ENCODE results near the gene COMP. TPM values are rescaled to one million over a fixed set of nuclear protein-coding genes. Genes with fewer than 3 reads are reported as not detected.

The COMP gene
- total RNA-seq, 1 donor from 2014 or later = 1.7 TPM

DNA sequence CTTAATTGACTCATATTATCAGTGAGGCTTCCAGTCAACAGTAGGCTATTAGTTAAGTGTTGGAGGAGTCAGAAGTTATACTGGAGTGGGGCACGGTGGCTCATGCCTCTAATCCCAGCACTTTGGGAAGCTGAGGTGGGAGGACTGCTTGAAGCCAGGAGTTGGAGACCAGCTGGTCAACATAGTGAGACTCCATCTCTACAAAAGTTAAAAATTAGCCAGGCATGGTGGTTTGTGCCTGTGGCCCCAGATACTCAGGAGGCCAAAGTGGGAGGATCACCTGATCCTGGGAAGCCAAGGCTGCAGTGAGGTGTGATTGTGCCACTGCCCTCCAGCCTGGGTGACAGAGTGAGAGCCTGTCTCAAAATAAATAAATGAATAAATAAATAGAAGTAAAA, 53.2 kb downstream of the COMP start:
- Mint-ChIP-seq H3K4me3 (ENCODE audit: unreplicated experiment) (peak overlapping the region; percentile 60), H3K27me3 (ENCODE audit: low read depth, unreplicated experiment) (peaks cover 4% of the 10 kb centered on the region), H3K27ac (ENCODE audit: unreplicated experiment) (no peak overlapping the region), H3K36me3 (ENCODE audit: low read depth, unreplicated experiment) (peaks cover 5% of the 10 kb centered on the region), H3K9me3 (ENCODE audit: unreplicated experiment) (no peaks in the 10 kb centered on the region), H3K4me1 (ENCODE audit: low read depth, unreplicated experiment) (peaks cover 7% of the 10 kb centered on the region)
- Histone ChIP-seq H3K4me2 (ENCODE audit: low read length) (no peak overlapping the region), H3K9ac (ENCODE audit: low read length) (no peak overlapping the region), H3K27me3 (ENCODE audit: insufficient read depth, low read length) (no peaks in the 10 kb centered on the region), H3K4me3 (ENCODE audit: insufficient read depth, low read depth, low read length) (no peak overlapping the region), H3K79me2 (ENCODE audit: insufficient read depth, low read length) (no peaks in the 10 kb centered on the region), H3K27ac (ENCODE audit: low read depth, low read length) (no peak overlapping the region), H4K20me1 (ENCODE audit: insufficient read depth, low read length) (peaks cover 80% of the 10 kb centered on the region), H3K9me3 (ENCODE audit: insufficient read depth, low read depth, low read length) (no peaks in the 10 kb centered on the region), H2AFZ (ENCODE audit: low read depth, low read length) (no peak overlapping the region), H3K36me3 (ENCODE audit: insufficient read depth, low read length) (no peaks in the 10 kb centered on the region), H3K4me1 (ENCODE audit: insufficient read depth, low read length) (peaks cover 6% of the 10 kb centered on the region)
- FAIRE-seq (no peak), DNase-seq (ENCODE audit: low read depth) (no peak)
- TF ChIP-seq, protein P1, sequence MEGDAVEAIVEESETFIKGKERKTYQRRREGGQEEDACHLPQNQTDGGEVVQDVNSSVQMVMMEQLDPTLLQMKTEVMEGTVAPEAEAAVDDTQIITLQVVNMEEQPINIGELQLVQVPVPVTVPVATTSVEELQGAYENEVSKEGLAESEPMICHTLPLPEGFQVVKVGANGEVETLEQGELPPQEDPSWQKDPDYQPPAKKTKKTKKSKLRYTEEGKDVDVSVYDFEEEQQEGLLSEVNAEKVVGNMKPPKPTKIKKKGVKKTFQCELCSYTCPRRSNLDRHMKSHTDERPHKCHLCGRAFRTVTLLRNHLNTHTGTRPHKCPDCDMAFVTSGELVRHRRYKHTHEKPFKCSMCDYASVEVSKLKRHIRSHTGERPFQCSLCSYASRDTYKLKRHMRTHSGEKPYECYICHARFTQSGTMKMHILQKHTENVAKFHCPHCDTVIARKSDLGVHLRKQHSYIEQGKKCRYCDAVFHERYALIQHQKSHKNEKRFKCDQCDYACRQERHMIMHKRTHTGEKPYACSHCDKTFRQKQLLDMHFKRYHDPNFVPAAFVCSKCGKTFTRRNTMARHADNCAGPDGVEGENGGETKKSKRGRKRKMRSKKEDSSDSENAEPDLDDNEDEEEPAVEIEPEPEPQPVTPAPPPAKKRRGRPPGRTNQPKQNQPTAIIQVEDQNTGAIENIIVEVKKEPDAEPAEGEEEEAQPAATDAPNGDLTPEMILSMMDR (IDR thresholded peaks at IDR 0.05; ENCODE audit: insufficient read depth, low read depth, low read length) = no peak
- no peak for TF ChIP-seq EZH2 (IDR thresholded peaks at IDR 0.05; ENCODE audit: insufficient read depth, low read length)

DNA sequence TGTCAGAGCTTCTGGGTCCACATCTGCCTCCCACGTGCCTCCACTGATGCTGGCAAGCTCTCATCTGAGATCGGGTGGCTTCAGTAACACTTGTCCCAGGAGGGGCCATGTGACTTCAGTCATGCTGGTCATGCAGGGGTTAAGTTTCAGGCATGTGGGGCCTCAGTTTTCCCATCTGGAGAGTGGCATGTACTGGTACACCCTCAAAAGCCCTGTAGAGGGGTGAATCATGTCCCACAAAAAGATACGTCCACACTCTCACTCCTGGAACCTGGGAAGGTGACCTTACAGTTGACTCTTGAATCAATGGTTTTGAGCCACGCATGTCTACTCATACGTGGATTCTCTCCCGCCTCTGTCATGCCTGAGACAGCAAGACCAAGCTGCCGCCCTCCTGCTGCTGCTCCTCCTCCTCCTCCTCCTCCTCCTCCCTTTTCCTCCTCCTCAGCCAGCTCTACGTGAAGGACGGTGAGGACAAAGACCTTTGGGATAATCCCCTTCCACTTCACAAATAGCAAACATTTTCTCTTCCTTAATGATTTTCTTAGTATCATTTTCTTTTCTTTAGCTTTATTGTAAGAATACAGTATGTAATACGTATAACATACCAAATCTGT, 53.7 kb downstream of the COMP start:
- no peak overlapping the region for H3K9ac ChIP-seq (ENCODE audit: low read length)
- DNase-seq (ENCODE audit: low read depth) (no peak), FAIRE-seq (no peak)
- H4K20me1 ChIP-seq (ENCODE audit: insufficient read depth, low read length) = peaks cover 80% of the 10 kb centered on the region
- no peaks in the 10 kb centered on the region for H3K9me3 ChIP-seq (ENCODE audit: insufficient read depth, low read depth, low read length)
- H3K4me3 ChIP-seq (ENCODE audit: insufficient read depth, low read depth, low read length) = no peak overlapping the region
- no peak overlapping the region for H2AFZ ChIP-seq (ENCODE audit: low read depth, low read length)
- H3K36me3 Mint-ChIP-seq (ENCODE audit: low read depth, unreplicated experiment) = peaks cover 6% of the 10 kb centered on the region
- H3K36me3 ChIP-seq (ENCODE audit: insufficient read depth, low read length) = no peaks in the 10 kb centered on the region
- no peak overlapping the region for H3K27ac ChIP-seq (ENCODE audit: low read depth, low read length)
- no peaks in the 10 kb centered on the region for H3K79me2 ChIP-seq (ENCODE audit: insufficient read depth, low read length)
- no peak for TF ChIP-seq EZH2 (IDR thresholded peaks at IDR 0.05; ENCODE audit: insufficient read depth, low read length)
- TF ChIP-seq, protein P1 (IDR thresholded peaks at IDR 0.05; ENCODE audit: insufficient read depth, low read depth, low read length) = no peak
- H3K4me3 Mint-ChIP-seq (ENCODE audit: unreplicated experiment) = peak overlapping the region; percentile 60
- H3K4me1 Mint-ChIP-seq (ENCODE audit: low read depth, unreplicated experiment) = peaks cover 7% of the 10 kb centered on the region
- H3K9me3 Mint-ChIP-seq (ENCODE audit: unreplicated experiment) = no peaks in the 10 kb centered on the region
- no peak overlapping the region for H3K4me2 ChIP-seq (ENCODE audit: low read length)
- H3K27me3 Mint-ChIP-seq (ENCODE audit: low read depth, unreplicated experiment) = peaks cover 5% of the 10 kb centered on the region
- H3K4me1 ChIP-seq (ENCODE audit: insufficient read depth, low read length) = peaks cover 7% of the 10 kb centered on the region
- H3K27me3 ChIP-seq (ENCODE audit: insufficient read depth, low read length) = no peaks in the 10 kb centered on the region
- H3K27ac Mint-ChIP-seq (ENCODE audit: unreplicated experiment) = no peak overlapping the region
